PFSK-1 (cell line): ENCODE data around the gene CUL7.

Experiments
- FOXP2 ChIP-seq: optimal IDR thresholded peaks from 2 replicates; pipeline ENCODE3; 2011; ENCODE audit warnings: borderline replicate concordance, control low read depth, inconsistent platforms; ENCODE audit not compliant: insufficient read depth; ENCODE audit errors: extremely low read length, extremely low read depth
- POLR2AphosphoS5 ChIP-seq: IDR thresholded peaks from 2 replicates; pipeline ENCODE4 v1.6.1; 2012; ENCODE audit warnings: low read depth, mild to moderate bottlenecking, control low read depth, low read length, moderate library complexity
- REST ChIP-seq, 2 experiments: IDR thresholded peaks; 2 replicates each; pipeline versions ENCODE4 v1.6.1 to v1.8.0; 2011 to 2012; ENCODE audit warnings: low read depth in 2 of 2, low read length in 2 of 2, control low read depth in 1 of 2, inconsistent platforms in 1 of 2, mild to moderate bottlenecking in 1 of 2, moderate library complexity in 1 of 2; ENCODE audit not compliant: insufficient read depth in 1 of 2
- SIN3A ChIP-seq: IDR thresholded peaks from 2 replicates; pipeline ENCODE4 v1.6.1; 2012; ENCODE audit warnings: mild to moderate bottlenecking, low read length, moderate library complexity, borderline replicate concordance; ENCODE audit not compliant: insufficient read depth

DNA sequence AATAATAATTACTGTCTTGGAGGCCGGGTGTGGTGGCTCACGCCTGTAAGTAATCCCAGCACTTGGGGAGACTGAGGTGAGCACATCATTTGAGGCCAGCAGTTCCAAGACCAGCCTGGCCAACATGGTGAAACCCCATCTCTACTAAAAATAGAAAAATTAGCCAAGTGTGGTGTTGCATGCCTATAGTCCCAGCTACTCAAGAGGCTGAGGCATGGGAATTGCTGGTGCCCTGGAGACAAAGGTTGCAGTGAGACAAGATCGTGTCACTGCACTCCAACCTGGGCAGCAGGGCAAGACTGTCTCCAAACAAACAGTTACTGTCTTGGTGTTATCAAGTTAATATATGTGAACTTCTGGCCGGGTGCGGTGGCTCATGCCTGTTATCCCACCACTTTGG, 27.3 kb downstream of the CUL7 start:
- no peak for TF ChIP-seq REST (IDR thresholded peaks at IDR 0.05; ENCODE audit: insufficient read depth in 1 of 2, low read depth in 2 of 2, low read length in 2 of 2)
- TF ChIP-seq FOXP2: no peak
- TF ChIP-seq POLR2AphosphoS5: no peak
- TF ChIP-seq SIN3A: no peak
